CD14-positive monocyte (primary cell): Measurements from ENCODE around the gene DOK6. TPM values are rescaled to one million over a fixed set of nuclear protein-coding genes. Genes with fewer than 3 reads are reported as not detected.
A peak's percentile ranks its signal among the peaks of the same experiment; 100 is the strongest.

Experiments used
- DNase-seq, 3 donors: peaks; one replicate each; pipeline ENCODE4 v3.0.0-alpha.2; 2011 to 2022
- H2AFZ ChIP-seq: 2 replicates; pipeline ENCODE4 v1.6.0; 2012; ENCODE audit warnings: mild to moderate bottlenecking, low read depth, low read length, inconsistent platforms; ENCODE audit not compliant: insufficient read depth, poor library complexity, severe bottlenecking
- H3K27ac ChIP-seq, 2 donors: 1 replicate in 1 of 2; 2 replicates in 1 of 2; pipeline ENCODE4 v1.5.1; 2012 to 2013; ENCODE audit warnings: low read length in 2 of 2, control low read depth in 1 of 2, inconsistent platforms in 1 of 2, low read depth in 1 of 2, mild to moderate bottlenecking in 1 of 2
- H3K27me3 ChIP-seq, 2 donors: one replicate each; pipeline versions ENCODE4 v1.6.0 to v1.6.1; 2011 to 2013; ENCODE audit warnings: low read length in 2 of 2; ENCODE audit not compliant: control insufficient read depth in 2 of 2, insufficient read depth in 2 of 2
- H3K36me3 ChIP-seq, 2 donors: replicated peaks in 1 of 2; 1 replicate in 1 of 2; 2 replicates in 1 of 2; pipeline versions ENCODE4 v1.5.1 to v1.6.1; 2012 to 2013; ENCODE audit warnings: low read length in 2 of 2, control low read depth in 1 of 2, inconsistent platforms in 1 of 2, mild to moderate bottlenecking in 1 of 2; ENCODE audit not compliant: insufficient read depth in 2 of 2, control insufficient read depth in 1 of 2
- H3K4me1 ChIP-seq, 2 donors: 1 replicate in 1 of 2; 2 replicates in 1 of 2; pipeline versions ENCODE4 v1.5.1 to v1.6.1; 2012 to 2013; ENCODE audit warnings: low read length in 2 of 2, control low read depth in 1 of 2, inconsistent platforms in 1 of 2, mild to moderate bottlenecking in 1 of 2, moderate library complexity in 1 of 2; ENCODE audit not compliant: insufficient read depth in 2 of 2, control insufficient read depth in 1 of 2
- H3K4me2 ChIP-seq: replicated peaks from 2 replicates; pipeline ENCODE3; 2012; ENCODE audit warnings: low read length, moderate library complexity, mild to moderate bottlenecking; ENCODE audit not compliant: poor library complexity, severe bottlenecking; ENCODE audit errors: extremely low read depth
- H3K4me3 ChIP-seq, 3 experiments: fragments of 200-600 bp in 1 of 3; sonication (generic) in 1 of 3; replicated peaks in 1 of 3; 1 replicate in 2 of 3; 2 replicates in 1 of 3; pipeline ENCODE4 v1.5.1; 2011 to 2013; ENCODE audit warnings: low read length in 3 of 3, mild to moderate bottlenecking in 3 of 3, control low read depth in 2 of 3, low read depth in 2 of 3, inconsistent platforms in 1 of 3, moderate library complexity in 1 of 3
- H3K79me2 ChIP-seq: 2 replicates; pipeline ENCODE4 v1.6.0; 2012; ENCODE audit warnings: mild to moderate bottlenecking, control low read depth, inconsistent platforms, low read length, moderate library complexity; ENCODE audit not compliant: insufficient read depth
- H3K9ac ChIP-seq: 2 replicates; pipeline ENCODE4 v1.6.0; 2017; ENCODE audit warnings: low read length, mild to moderate bottlenecking; ENCODE audit not compliant: insufficient read depth, poor library complexity, severe bottlenecking
- H3K9me3 ChIP-seq, 2 donors: replicated peaks in 1 of 2; 1 replicate in 1 of 2; 2 replicates in 1 of 2; pipeline versions ENCODE4 v1.5.1 to v1.6.1; 2012 to 2013; ENCODE audit warnings: low read length in 2 of 2, control low read depth in 1 of 2; ENCODE audit not compliant: control insufficient read depth in 1 of 2, insufficient read depth in 1 of 2
- H4K20me1 ChIP-seq: 2 replicates; pipeline ENCODE4 v1.6.0; 2012; ENCODE audit warnings: mild to moderate bottlenecking, low read length, control low read depth, moderate library complexity; ENCODE audit not compliant: insufficient read depth
- H3K27ac Mint-ChIP-seq, 7 donors: one replicate each; pipeline ENCODE4 v1.8.0; 2020; ENCODE audit warnings: mild to moderate bottlenecking in 7 of 7, mixed read lengths in 7 of 7, moderate library complexity in 6 of 7, inconsistent platforms in 2 of 7
- H3K27me3 Mint-ChIP-seq, 3 donors: one replicate each; pipeline ENCODE4 v1.8.0; 2021 to 2022; ENCODE audit warnings: low read depth in 3 of 3, mild to moderate bottlenecking in 3 of 3, mixed read lengths in 3 of 3, moderate library complexity in 3 of 3, inconsistent platforms in 1 of 3
- H3K36me3 Mint-ChIP-seq, 2 donors: one replicate each; pipeline ENCODE4 v1.8.0; 2020; ENCODE audit warnings: mixed read lengths in 2 of 2, inconsistent platforms in 1 of 2, mild to moderate bottlenecking in 1 of 2
- H3K4me1 Mint-ChIP-seq: one replicate; pipeline ENCODE4 v1.8.0; 2020; ENCODE audit warnings: mild to moderate bottlenecking, mixed read lengths
- H3K4me3 Mint-ChIP-seq, 2 donors: one replicate each; pipeline ENCODE4 v1.8.0; 2020; ENCODE audit warnings: mild to moderate bottlenecking in 2 of 2, mixed read lengths in 2 of 2, moderate library complexity in 1 of 2
- H3K9me3 Mint-ChIP-seq, 7 donors: one replicate each; pipeline ENCODE4 v1.8.0; 2020 to 2022; ENCODE audit warnings: mixed read lengths in 7 of 7, mild to moderate bottlenecking in 6 of 7, moderate library complexity in 6 of 7, inconsistent platforms in 2 of 7
- WGBS: methylation state at CpG from one replicate; pipeline ENCODE4 v1.1.5; 2013; ENCODE audit warnings: missing lambda C conversion rate; ENCODE audit not compliant: insufficient coverage; 5-methylcytosine and 5-hydroxymethylcytosine counted together
- intact Hi-C, 2 donors: fragments of 100-400 bp; cut with micrococcal nuclease; formaldehyde crosslinking; loops; one replicate each; pipeline versions ENCODE4 v1.15.0 to v1.15.1; 2023
- polyA plus RNA-seq, 3 donors: library from polyadenylated mRNA; depleted of rRNA in 1 of 3; unstranded in 2 of 3; stranded (reverse) in 1 of 3; fragments of 300-500 nt in 2 of 3; fragments of >200 nt in 1 of 3; fragmentation: Illumina TruSeq in 2 of 3; gene quantifications; 1 replicate in 2 of 3; 2 replicates in 1 of 3; pipeline ENCODE4 v1.2.3, GENCODE V29; 2012 to 2021
- TF ChIP-seq, protein P1 (sequence below): fragments of 200-600 bp; IDR thresholded peaks from one replicate; pipeline ENCODE4 v1.8.0; 2022; ENCODE audit warnings: antibody characterized with exemption, mild to moderate bottlenecking

DOK6 gene
- polyA plus RNA-seq, 3 donors: not detected

DNA sequence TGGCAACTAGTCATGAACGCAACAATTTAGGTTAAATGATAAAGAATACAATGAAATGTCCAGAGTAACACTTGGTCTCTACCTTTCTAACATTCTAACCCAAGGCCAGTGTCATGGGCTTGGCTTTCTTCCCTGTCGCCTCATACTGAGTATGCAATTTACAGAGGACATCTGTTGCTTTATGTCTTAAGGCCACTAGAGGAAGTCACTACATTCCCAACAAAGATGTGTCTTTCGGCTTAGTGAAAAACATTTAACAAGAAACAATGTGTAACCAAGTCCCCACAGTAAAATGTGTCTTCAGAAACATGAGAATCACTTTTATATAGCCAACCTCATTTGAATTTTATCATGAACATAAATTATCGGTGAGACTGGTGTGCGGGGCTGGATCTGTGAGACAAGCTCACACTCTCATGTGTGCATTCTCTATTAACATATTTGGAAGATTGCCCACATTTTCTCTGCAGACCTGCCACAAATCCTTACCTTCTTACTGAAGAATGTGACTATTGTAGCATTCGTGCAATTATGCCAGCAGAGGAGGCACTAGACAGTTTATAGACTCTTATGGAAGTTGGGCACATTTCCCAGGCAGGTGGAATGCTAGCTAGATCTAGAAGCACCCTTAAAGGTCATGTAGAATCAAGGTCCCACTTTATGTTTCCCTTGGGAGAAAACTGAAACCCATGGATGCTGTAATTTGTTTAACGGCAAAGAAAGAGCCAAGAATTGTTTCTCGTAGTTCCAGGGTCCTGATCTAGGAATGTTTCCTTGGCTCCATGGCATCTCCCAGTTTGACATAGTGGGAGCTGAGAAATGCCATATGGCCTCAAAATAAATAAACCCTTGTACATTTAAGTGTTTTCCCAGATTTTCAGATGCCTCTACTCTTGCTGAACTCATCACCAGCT is 445.2 kb downstream of the DOK6 start:
- no peak overlapping the region for H3K4me3 ChIP-seq
- no peak overlapping the region for H3K9ac ChIP-seq
- H3K9me3 ChIP-seq: no peaks in the 10 kb centered on the region
- Mint-ChIP-seq H3K4me3 (no peak overlapping the region), H3K36me3 (no peaks in the 10 kb centered on the region), H3K27ac (no peak overlapping the region), H3K27me3 (peaks cover 0 to 2% (median 2%) of the 10 kb centered on the region in 3 donors), H3K4me1 (no peaks in the 10 kb centered on the region), H3K9me3 (no peaks in the 10 kb centered on the region)
- 89% methylated on average over 3 of the region's 8 CpGs for WGBS
- no peak for DNase-seq
- H3K4me1 ChIP-seq: no peaks in the 10 kb centered on the region
- H3K79me2 ChIP-seq: no peaks in the 10 kb centered on the region
- H3K4me2 ChIP-seq: no peak overlapping the region
- H4K20me1 ChIP-seq: no peaks in the 10 kb centered on the region
- H3K36me3 ChIP-seq: no peaks in the 10 kb centered on the region
- TF ChIP-seq, protein P1, sequence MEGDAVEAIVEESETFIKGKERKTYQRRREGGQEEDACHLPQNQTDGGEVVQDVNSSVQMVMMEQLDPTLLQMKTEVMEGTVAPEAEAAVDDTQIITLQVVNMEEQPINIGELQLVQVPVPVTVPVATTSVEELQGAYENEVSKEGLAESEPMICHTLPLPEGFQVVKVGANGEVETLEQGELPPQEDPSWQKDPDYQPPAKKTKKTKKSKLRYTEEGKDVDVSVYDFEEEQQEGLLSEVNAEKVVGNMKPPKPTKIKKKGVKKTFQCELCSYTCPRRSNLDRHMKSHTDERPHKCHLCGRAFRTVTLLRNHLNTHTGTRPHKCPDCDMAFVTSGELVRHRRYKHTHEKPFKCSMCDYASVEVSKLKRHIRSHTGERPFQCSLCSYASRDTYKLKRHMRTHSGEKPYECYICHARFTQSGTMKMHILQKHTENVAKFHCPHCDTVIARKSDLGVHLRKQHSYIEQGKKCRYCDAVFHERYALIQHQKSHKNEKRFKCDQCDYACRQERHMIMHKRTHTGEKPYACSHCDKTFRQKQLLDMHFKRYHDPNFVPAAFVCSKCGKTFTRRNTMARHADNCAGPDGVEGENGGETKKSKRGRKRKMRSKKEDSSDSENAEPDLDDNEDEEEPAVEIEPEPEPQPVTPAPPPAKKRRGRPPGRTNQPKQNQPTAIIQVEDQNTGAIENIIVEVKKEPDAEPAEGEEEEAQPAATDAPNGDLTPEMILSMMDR: peak; percentile 8
- no peak overlapping the region for H3K27ac ChIP-seq
- H3K27me3 ChIP-seq: no peaks in the 10 kb centered on the region
- intact Hi-C loops: no loop called here
- H2AFZ ChIP-seq: no peak overlapping the region

DNA sequence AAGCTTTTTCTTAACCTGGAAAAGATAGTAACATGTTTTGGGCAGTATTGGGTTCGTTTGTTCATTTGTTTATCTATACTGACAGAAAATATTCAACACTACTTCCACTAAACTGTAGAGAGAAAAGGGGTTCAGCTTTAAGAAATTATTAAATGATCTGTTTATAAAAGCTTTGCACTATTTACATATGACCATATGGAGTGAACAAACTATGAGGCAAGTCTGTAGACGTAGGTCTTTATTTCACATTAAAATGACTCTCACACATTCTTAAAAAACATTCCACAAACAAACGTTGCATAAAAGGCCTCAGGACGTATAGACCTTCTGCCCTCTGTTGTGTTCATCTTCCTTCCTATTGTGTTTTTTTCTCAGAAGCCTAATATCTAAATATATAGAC is 452.4 kb downstream of the DOK6 start:
- TF ChIP-seq, protein P1: no peak
- Mint-ChIP-seq H3K4me3 (no peak overlapping the region), H3K9me3 (peaks cover 0 to 7% (median 4%) of the 10 kb centered on the region in 7 donors), H3K27me3 (peaks cover 0 to 3% (median 2%) of the 10 kb centered on the region in 3 donors), H3K36me3 (no peaks in the 10 kb centered on the region), H3K27ac (no peak overlapping the region), H3K4me1 (no peaks in the 10 kb centered on the region)
- no peaks in the 10 kb centered on the region for H3K4me1 ChIP-seq
- DNase-seq: no peak
- H2AFZ ChIP-seq: no peak overlapping the region
- H3K4me3 ChIP-seq: no peak overlapping the region
- no peak overlapping the region for H3K27ac ChIP-seq
- no peaks in the 10 kb centered on the region for H3K36me3 ChIP-seq
- H3K4me2 ChIP-seq: no peak overlapping the region
- intact Hi-C loops: no loop called here
- H3K79me2 ChIP-seq: no peaks in the 10 kb centered on the region
- no peaks in the 10 kb centered on the region for H4K20me1 ChIP-seq
- 100% methylated on average over 1 of the region's 4 CpGs for WGBS
- no peaks in the 10 kb centered on the region for H3K9me3 ChIP-seq
- H3K27me3 ChIP-seq: no peaks in the 10 kb centered on the region
- no peak overlapping the region for H3K9ac ChIP-seq
